Measurements from ENCODE around the gene ZNF800. TPM values are rescaled to one million over a fixed set of nuclear protein-coding genes. Genes with fewer than 3 reads are reported as not detected.

The ZNF800 gene
- total RNA-seq, 4 donors from 2014 or later: 31.7 to 60.7 (median 41.5) TPM

DNA sequence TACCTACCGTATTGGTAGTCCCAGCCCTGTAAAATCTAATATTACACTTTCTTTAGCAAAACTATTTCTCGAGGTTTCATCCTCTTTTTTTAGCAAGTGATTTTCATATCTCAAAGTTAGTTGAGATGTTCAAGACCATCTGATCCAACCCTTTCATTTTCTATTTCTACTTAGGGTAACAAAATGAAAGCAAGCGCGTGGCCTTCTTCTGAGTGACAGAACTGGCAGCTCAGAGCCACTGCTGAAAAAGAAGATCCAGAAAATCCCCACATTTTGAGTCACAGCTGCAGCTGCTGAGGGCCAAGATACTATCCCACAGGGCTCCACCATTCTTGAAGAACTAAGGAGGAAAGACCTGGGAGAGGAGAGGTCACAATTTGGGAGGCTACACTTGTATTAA lies 24.8 kb upstream of the ZNF800 start:
- TF ChIP-seq POLR2A (IDR thresholded peaks at IDR 0.05) (no peak), EP300 (IDR thresholded peaks at IDR 0.05; ENCODE audit: low read depth) (no peak), CTCF (IDR thresholded peaks at IDR 0.05) (no peak), POLR2AphosphoS5 (IDR thresholded peaks at IDR 0.05) (no peak)
- no peaks in the 10 kb centered on the region for H3K36me3 ChIP-seq
- intact Hi-C loops (cut with DNase I; ENCODE audit: low total_unique reads) (no loop called here), in situ Hi-C loops (cut with MboI; ENCODE audit: low pct_ligation_motif_present in 1 of 4, low pct_unique_long_range_greater_than_20kb in 1 of 4, low sequenced_read_pairs in 3 of 4) (no loop called here)
- H3K27ac ChIP-seq: no peak overlapping the region
- no peaks in the 10 kb centered on the region for H3K4me1 ChIP-seq
- H3K9me3 ChIP-seq: no peaks in the 10 kb centered on the region
- DNase-seq: no peak
- WGBS, 2 donors (ENCODE audit: low coverage in 1 of 2): 60 to 75% methylated on average over 1 to 4 of the region's 4 CpGs
- no peaks in the 10 kb centered on the region for H3K27me3 ChIP-seq
- no peak overlapping the region for H3K4me3 ChIP-seq

- Histone ChIP-seq H3K27ac (no peak overlapping the region), H3K27me3 (no peaks in the 10 kb centered on the region), H3K4me1 (no peaks in the 10 kb centered on the region), H3K4me3 (no peak overlapping the region), H3K36me3 (no peaks in the 10 kb centered on the region), H3K9me3 (no peaks in the 10 kb centered on the region)
- TF ChIP-seq CTCF (IDR thresholded peaks at IDR 0.05) (no peak), POLR2AphosphoS5 (IDR thresholded peaks at IDR 0.05) (no peak), EP300 (IDR thresholded peaks at IDR 0.05; ENCODE audit: low read depth) (no peak), POLR2A (IDR thresholded peaks at IDR 0.05) (no peak)
- DNase-seq: no peak
- in situ Hi-C loops (cut with MboI; ENCODE audit: low pct_ligation_motif_present in 1 of 4, low pct_unique_long_range_greater_than_20kb in 1 of 4, low sequenced_read_pairs in 3 of 4) (no loop called here), intact Hi-C loops (cut with DNase I; ENCODE audit: low total_unique reads) (no loop called here)
- 93% methylated on average over 2 of the region's 4 CpGs; no CpG with 5 or more reads in 1 of the 2 donors for WGBS, 2 donors (ENCODE audit: low coverage in 1 of 2)
Observed at GRCh38 chr7:127415060-127415742, 22.7 kb upstream of the ZNF800 start.

DNA sequence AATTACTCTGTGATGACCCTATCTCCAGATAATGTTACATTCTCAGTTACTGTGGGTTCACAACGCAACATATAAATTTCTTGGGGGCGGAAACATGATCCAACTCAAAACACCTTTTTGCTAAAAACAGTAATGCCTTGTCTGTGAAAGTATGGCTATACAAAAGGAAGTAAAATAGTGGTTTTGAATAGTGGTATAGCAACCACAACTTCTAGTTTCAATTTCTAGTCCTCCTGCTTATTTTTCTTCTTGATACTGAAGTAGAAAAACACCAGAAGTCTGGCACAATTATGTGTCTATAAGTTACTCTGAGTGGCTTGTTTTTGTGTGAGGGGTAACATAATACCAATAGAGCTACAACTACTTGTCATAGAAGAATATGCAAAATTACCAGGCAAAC lies 21.5 kb upstream of the ZNF800 start:
- H3K4me3 ChIP-seq: no peak overlapping the region
- no peak for TF ChIP-seq CTCF (IDR thresholded peaks at IDR 0.05)
- no peak for TF ChIP-seq POLR2AphosphoS5 (IDR thresholded peaks at IDR 0.05)
- no peak for TF ChIP-seq POLR2A (IDR thresholded peaks at IDR 0.05)
- no peak for TF ChIP-seq EP300 (IDR thresholded peaks at IDR 0.05; ENCODE audit: low read depth)
- no peaks in the 10 kb centered on the region for H3K36me3 ChIP-seq
- in situ Hi-C loops (cut with MboI; ENCODE audit: low pct_ligation_motif_present in 1 of 4, low pct_unique_long_range_greater_than_20kb in 1 of 4, low sequenced_read_pairs in 3 of 4) (no loop called here), intact Hi-C loops (cut with DNase I; ENCODE audit: low total_unique reads) (no loop called here)
- no peaks in the 10 kb centered on the region for H3K4me1 ChIP-seq
- WGBS, 2 donors (ENCODE audit: low coverage in 1 of 2): 62 to 80% methylated on average over 1 to 2 of the region's 2 CpGs
- DNase-seq: no peak
- H3K9me3 ChIP-seq: no peaks in the 10 kb centered on the region
- no peak overlapping the region for H3K27ac ChIP-seq
- H3K27me3 ChIP-seq: no peaks in the 10 kb centered on the region

DNA sequence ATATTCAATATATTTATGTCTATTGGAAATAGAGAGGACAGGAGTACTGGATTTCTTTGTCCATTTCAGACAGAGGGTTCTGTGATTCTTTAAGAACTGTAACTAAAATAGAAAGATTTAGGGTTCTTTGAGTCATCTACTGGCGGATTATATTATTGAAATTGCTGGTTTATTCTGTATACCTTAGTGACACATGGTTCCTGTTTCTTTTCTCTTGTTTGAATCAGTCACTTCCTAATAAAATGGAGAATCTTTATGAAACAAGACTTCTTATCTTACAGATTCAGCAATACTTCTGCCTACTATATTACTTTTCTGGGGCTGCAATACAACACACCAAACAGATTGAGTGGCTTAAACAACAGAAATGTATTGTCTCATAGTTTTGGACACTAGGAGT lies 20.8 kb upstream of the ZNF800 start:
- H3K27ac ChIP-seq: no peak overlapping the region
- no peaks in the 10 kb centered on the region for H3K36me3 ChIP-seq
- no peaks in the 10 kb centered on the region for H3K4me1 ChIP-seq
- 31 to 82% methylated on average over 1 of the region's 1 CpG for WGBS, 2 donors (ENCODE audit: low coverage in 1 of 2)
- no peaks in the 10 kb centered on the region for H3K27me3 ChIP-seq
- no peak overlapping the region for H3K4me3 ChIP-seq
- intact Hi-C loops (cut with DNase I; ENCODE audit: low total_unique reads): no loop called here
- DNase-seq: no peak
- H3K9me3 ChIP-seq: no peaks in the 10 kb centered on the region
- in situ Hi-C loops (cut with MboI; ENCODE audit: low pct_ligation_motif_present in 1 of 4, low pct_unique_long_range_greater_than_20kb in 1 of 4, low sequenced_read_pairs in 3 of 4): no loop called here
- TF ChIP-seq CTCF (IDR thresholded peaks at IDR 0.05) (no peak), POLR2A (IDR thresholded peaks at IDR 0.05) (no peak), POLR2AphosphoS5 (IDR thresholded peaks at IDR 0.05) (no peak), EP300 (IDR thresholded peaks at IDR 0.05; ENCODE audit: low read depth) (no peak)

Measured in transverse colon (tissue), 4 donors.